Measurements from ENCODE around the gene EXD1.

DNA sequence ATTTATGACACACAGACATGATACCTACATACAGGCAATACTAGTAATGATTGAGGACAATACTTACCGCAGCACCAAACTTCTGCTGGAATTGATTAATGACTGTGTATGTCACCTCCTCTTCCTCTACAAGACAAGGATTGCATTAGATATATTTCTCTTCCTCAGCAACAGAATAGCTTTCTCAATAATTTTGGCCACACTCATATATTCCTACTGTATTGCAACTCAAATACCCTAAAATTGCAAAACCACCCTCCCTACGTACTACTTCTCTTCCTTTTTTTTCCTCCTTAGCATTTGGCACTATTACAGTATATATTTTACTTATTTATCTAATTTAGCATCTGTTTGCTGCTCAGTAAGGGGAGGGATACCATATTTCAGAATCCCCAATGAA is 14.8 kb downstream of the EXD1 start:
- TF ChIP-seq, protein P1, sequence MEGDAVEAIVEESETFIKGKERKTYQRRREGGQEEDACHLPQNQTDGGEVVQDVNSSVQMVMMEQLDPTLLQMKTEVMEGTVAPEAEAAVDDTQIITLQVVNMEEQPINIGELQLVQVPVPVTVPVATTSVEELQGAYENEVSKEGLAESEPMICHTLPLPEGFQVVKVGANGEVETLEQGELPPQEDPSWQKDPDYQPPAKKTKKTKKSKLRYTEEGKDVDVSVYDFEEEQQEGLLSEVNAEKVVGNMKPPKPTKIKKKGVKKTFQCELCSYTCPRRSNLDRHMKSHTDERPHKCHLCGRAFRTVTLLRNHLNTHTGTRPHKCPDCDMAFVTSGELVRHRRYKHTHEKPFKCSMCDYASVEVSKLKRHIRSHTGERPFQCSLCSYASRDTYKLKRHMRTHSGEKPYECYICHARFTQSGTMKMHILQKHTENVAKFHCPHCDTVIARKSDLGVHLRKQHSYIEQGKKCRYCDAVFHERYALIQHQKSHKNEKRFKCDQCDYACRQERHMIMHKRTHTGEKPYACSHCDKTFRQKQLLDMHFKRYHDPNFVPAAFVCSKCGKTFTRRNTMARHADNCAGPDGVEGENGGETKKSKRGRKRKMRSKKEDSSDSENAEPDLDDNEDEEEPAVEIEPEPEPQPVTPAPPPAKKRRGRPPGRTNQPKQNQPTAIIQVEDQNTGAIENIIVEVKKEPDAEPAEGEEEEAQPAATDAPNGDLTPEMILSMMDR (IDR thresholded peaks at IDR 0.05) = no peak
- TF ChIP-seq EZH2phosphoT487 (IDR thresholded peaks at IDR 0.05) = no peak
